NCI-H187 treated with DMSO at 0.1 percent for 48 hours (cell line): ENCODE data around the gene MAP2K1.
"Not testable (repeated sequence)": the region's sequence is repeated elsewhere in the genome, so short reads cannot be mapped to it uniquely, and the experiment has no call there.

ENCODE experiments used
- DNase-seq: peaks from one replicate; lab custom pipeline; 2025; lab: John Stamatoyannopoulos, UW

Gene MAP2K1

DNA sequence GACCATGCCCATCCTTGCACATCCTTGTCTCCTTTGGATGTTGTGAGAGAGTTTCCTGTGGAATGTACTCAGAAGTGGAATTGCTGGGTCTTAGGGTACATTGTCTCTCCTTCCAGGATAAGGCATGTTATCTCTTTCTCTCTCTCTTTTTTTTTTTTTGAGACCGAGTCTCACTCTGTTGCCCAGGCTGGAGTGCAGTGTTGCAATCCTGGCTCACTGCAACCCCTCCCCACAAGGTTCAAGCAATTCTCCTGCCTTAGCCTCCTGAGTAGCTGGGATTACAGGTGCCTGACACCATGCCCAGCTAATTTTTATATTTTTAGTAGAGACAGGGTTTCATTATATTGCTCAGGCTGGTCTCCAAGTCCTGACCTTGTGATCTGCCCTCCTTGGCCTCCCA is 6.3 kb downstream of the MAP2K1 start:
- DNase-seq, result not testable (repeated sequence)

DNA sequence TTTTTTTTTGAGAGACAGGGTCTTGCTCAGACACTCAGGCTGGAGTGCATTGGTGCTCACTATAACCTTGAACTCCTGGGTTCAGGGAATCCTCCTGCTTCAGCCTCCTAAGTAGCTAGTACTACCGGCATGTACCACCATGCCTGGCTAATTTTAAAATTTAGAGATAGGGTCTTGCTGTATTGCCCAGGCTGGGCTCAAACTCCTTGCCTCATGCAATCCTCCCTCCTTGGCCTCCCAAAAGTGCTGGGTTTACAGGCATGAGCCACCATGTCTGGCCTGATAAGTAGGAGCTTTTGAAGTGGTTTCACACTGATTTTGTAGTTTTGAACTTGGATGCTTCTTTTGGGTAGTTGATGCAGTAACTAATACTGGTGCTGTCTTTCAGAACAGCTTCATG is 7.8 kb downstream of the MAP2K1 start:
- no peak for DNase-seq

DNA sequence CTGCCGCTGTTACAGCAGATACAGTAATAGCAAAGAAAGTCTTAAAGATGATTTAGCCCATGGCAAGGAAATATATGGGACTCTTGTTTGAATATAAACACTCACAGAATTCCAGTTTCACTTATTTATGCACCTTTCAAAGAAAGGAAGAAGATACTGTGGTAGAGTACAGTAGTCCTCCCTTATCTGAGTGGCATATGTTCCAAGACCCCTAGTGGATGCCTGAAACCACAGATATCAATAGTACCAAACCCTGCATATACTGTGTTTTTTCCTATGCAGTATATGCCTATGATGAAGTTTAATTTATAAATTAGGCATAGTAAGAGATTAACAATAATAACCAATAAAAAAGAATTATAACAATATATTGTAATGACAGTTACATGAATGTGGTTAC is 8.2 kb downstream of the MAP2K1 start:
- no peak for DNase-seq

- DNase-seq, result no peak
These were observed 12.6 kb downstream of the MAP2K1 start for GRCh38 chr15:66399276-66399675.

GRCh38 chr15:66400351-66400774 is 13.7 kb downstream of the MAP2K1 start:
- no peak for DNase-seq

DNA sequence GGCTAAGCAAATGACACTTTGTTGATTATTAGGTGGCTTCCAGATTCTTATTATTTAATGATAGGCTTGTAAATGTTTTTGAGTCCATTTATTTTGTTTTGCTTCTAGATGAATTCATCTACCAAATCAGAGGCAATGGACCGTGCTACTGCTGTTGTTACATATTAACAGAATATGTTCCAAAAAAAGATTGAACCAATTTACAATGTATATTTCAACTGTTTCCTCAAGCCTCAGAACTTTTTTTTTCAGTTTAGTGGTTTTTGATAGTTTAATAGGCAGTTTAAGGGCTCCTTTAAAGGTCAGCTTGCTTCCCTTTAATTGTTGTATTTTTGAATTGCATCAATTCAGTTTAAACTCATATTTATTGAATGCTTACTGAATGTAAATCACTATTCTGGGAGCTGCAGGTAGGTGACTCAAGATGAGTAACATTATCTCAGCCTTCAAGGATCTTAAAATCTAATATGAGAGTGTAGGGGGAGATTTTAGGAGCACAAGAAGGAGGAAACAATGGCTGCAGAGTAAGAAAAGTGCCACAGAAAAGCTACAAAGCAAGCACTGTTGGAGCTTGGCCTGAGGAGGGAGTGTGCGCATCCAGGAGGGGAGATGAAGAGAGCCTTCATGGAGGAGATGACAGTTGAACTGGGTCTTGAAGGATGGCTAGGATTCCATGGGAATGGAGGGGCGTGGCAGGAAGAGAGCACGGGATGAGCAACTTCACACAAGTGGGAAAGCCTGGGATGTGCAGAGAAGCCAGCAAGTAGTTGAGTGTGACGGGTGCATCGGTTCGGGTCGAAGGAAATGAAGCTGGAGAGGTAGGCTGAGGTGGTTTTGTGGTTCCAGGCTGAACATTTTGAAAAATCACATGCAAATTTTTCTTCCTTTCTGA is 14.7 kb downstream of the MAP2K1 start:
- no peak for DNase-seq

GRCh38 chr15:66402761-66403284 is 16.1 kb downstream of the MAP2K1 start:
- DNase-seq, result no peak

GRCh38 chr15:66403323-66403722 is 16.6 kb downstream of the MAP2K1 start:
- no peak for DNase-seq

GRCh38 chr15:66404122-66404521 is 17.4 kb downstream of the MAP2K1 start:
- DNase-seq, result no peak

DNA sequence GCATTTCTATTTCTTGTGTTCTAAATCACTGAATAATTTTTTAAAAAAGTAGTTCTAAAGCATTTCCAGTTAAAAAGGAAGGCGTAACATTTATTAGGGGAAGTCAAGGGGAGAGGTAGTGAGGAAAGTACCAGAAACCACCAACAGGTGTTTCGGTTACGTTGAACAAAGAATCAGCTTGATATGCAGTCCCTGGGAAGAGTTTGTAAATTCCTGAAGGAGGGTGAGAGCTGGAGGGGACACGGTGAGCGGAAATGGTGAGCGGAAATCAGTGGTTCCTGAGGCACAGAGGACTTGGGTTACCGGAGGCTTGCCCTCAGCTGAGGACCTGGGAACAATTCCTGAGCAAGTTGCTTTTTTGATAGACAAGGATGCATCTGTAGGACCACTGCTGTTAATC is 17.8 kb downstream of the MAP2K1 start:
- no peak for DNase-seq

GRCh38 chr15:66405007-66405406 is 18.3 kb downstream of the MAP2K1 start:
- DNase-seq, result no peak

DNA sequence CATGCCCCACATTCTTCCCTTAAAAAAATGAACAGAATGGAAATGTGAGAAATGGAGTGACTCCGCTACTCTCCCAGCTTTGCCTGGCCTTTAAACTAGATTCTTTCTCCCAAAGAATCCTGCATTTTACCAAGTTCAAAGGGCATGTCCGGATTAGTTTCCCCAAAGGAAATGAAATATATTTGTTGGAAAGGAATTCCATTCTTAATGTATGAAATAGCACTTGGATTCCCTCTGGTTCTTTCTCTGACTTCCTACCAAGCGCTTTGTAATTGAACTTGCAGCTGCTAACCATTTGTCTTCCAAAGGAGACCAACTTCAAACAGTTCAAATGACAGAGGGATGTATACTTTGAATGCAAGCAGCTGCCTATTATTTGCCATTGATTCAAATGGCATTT is 18.9 kb downstream of the MAP2K1 start:
- no peak for DNase-seq

- no peak for DNase-seq
These were observed 21.5 kb downstream of the MAP2K1 start for GRCh38 chr15:66408254-66408653.

- DNase-seq, result no peak
These were observed 22.1 kb downstream of the MAP2K1 start for GRCh38 chr15:66408675-66409282.

GRCh38 chr15:66409565-66410108 is 22.9 kb downstream of the MAP2K1 start:
- no peak for DNase-seq

GRCh38 chr15:66411190-66411589 is 24.5 kb downstream of the MAP2K1 start:
- DNase-seq, result no peak

GRCh38 chr15:66412220-66412619 is 25.5 kb downstream of the MAP2K1 start:
- DNase-seq, result no peak

DNA sequence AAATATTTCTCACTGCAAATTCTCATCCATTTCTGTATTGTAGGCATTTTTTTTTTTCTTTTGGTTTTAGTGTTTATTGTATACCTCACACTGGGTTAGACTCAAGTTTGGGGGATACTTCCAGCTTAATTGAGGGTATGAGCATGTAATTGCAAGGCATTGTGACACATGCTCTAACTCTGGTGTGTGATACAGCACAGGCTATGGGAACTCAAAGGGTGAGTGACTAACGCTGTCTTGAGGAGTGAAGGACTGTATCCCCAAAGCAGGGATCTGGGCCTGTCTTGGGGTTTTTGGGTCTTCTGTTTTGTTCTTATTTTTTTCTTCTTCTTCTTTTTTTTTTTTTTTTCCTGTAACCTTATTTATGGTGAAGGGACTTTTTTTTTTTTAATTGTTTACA is 26.9 kb downstream of the MAP2K1 start:
- DNase-seq, result no peak

- no peak for DNase-seq
These were observed 28.6 kb downstream of the MAP2K1 start for GRCh38 chr15:66415360-66415759.

DNA sequence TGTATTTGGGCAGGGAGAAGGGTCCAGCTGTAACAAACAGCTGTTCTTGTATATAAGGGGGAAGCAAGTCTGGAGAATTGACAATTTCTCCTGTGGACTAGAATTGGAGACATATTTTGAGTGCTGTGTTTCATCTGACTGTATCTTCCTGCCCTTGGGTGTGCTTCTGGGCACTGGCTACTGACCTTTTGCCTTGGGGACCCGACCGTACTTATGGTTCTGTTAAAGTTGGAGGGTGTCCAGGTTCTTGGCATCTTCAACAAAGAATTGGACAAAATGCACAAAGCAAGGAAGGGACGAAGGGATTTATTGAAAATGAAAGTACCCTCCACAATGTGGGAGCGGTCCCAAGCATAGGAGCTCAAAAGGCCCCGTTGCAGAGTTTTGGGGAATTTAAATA is 31.0 kb downstream of the MAP2K1 start:
- no peak for DNase-seq

DNA sequence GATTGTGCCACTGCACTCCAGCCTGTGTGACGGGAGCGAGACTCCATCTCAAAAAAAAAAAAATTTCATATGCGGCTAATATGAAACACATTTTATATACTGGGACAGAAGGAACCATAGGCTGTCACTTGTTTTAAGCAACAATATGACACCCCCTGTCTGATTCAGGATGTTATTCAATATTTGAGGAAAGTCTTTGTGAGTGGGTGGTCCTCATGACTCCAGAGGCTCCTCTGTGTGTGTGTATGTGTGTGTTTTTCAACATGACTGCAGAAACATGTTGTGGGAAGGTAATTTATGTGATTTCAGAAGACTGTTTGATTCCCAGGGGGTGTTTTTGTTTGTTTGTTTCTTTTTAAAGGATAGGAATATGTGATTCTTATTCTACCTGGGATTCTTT is 32.8 kb downstream of the MAP2K1 start:
- DNase-seq, result no peak

DNA sequence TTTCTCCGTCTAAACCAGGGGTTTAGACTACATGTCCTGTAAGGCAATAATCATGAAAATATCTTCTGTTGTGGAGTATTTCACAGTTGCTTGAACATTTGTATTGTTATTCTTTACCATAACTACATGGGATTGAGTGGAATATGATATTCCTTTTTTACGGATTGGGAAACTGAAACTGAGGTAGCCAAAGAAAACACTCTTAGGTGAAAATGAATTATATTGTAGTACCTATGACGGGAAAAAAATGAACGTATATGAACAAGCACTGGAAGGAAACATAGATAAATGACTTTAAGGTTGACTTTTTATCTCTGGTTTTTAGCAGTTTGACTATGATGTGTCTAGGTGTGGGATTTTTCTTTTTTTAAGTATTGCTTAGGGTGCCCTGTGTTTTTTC is 35.6 kb downstream of the MAP2K1 start:
- no peak for DNase-seq

GRCh38 chr15:66423149-66423548 is 36.4 kb downstream of the MAP2K1 start:
- DNase-seq, result no peak
